ENCODE measurements around the gene CISD2.

Gene CISD2

DNA sequence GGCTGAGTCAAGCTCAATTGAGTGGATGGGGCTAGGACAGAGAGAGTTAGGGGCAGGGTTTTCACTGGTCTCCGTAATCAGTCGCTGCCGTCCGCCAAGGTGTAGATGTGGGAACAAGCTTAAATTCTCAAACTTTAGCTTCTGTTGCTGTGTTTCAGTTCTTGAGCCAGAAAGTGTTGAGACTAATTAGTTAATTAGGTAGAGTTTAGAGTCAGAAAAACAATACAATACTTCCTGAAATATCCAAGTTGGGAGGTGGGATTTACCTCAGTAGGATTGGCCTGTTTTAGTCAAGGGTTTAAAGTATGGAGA is 40.3 kb upstream of the CISD2 start:
- Histone ChIP-seq H3K27ac (ENCODE audit: low read depth, low read length) (peak overlapping the region; percentile 99), H3K27me3 (ENCODE audit: control insufficient read depth, insufficient read depth, low read length) (no peaks in the 10 kb centered on the region), H3K4me3 (ENCODE audit: low read length) (peak overlapping the region; percentile 92), H3K36me3 (ENCODE audit: control insufficient read depth, insufficient read depth, low read length) (no peaks in the 10 kb centered on the region), H3K9ac (ENCODE audit: low read length) (peak overlapping the region; percentile 69), H3K4me1 (ENCODE audit: control insufficient read depth, insufficient read depth, low read length) (peaks cover 8% of the 10 kb centered on the region)

GRCh38 chr4:102829803-102830202 is 39.0 kb upstream of the CISD2 start:
- Histone ChIP-seq H3K4me3 (ENCODE audit: low read length) (no peak overlapping the region), H3K36me3 (ENCODE audit: control insufficient read depth, insufficient read depth, low read length) (no peaks in the 10 kb centered on the region), H3K27ac (ENCODE audit: low read depth, low read length) (no peak overlapping the region), H3K9ac (ENCODE audit: low read length) (no peak overlapping the region), H3K27me3 (ENCODE audit: control insufficient read depth, insufficient read depth, low read length) (no peaks in the 10 kb centered on the region), H3K4me1 (ENCODE audit: control insufficient read depth, insufficient read depth, low read length) (no peaks in the 10 kb centered on the region)

- Histone ChIP-seq H3K4me3 (ENCODE audit: low read length) (no peak overlapping the region), H3K4me1 (ENCODE audit: control insufficient read depth, insufficient read depth, low read length) (no peaks in the 10 kb centered on the region), H3K27ac (ENCODE audit: low read depth, low read length) (no peak overlapping the region), H3K9ac (ENCODE audit: low read length) (no peak overlapping the region), H3K27me3 (ENCODE audit: control insufficient read depth, insufficient read depth, low read length) (no peaks in the 10 kb centered on the region), H3K36me3 (ENCODE audit: control insufficient read depth, insufficient read depth, low read length) (no peaks in the 10 kb centered on the region)
Measured at GRCh38 chr4:102832105-102832504, 36.7 kb upstream of the CISD2 start.

DNA sequence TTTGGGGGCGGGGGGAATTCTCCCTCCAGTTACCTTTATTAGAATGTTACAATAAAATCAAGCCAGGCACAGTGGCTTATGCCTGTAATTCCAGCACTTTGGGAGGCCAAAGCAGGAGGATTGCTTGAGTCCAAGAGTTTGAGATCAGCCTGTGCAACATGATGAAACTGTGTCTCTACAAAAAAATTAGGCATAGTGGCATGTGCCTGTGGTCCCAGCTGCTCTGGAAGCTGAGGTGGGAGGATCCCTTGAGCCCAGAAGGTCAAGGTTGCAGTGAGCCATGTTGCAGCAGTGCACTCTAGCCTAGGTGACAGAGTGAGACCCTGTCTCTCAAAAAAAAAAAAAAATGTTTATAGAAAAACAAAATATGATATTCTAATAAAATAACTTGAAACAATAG is 36.1 kb upstream of the CISD2 start:
- H3K4me1 ChIP-seq (ENCODE audit: control insufficient read depth, insufficient read depth, low read length) = no peaks in the 10 kb centered on the region

GRCh38 chr4:102836596-102836995 is 32.2 kb upstream of the CISD2 start:
- no peaks in the 10 kb centered on the region for H3K36me3 ChIP-seq (ENCODE audit: control insufficient read depth, insufficient read depth, low read length)
- no peaks in the 10 kb centered on the region for H3K4me1 ChIP-seq (ENCODE audit: control insufficient read depth, insufficient read depth, low read length)
- H3K27ac ChIP-seq (ENCODE audit: low read depth, low read length) = no peak overlapping the region

More for the DNA sequence above, 36.1 kb upstream of the CISD2 start:
- Histone ChIP-seq H3K27me3 (ENCODE audit: control insufficient read depth, insufficient read depth, low read length) (no peaks in the 10 kb centered on the region), H3K9ac (ENCODE audit: low read length) (no peak overlapping the region), H3K4me3 (ENCODE audit: low read length) (no peak overlapping the region), H3K36me3 (ENCODE audit: control insufficient read depth, insufficient read depth, low read length) (no peaks in the 10 kb centered on the region), H3K27ac (ENCODE audit: low read depth, low read length) (no peak overlapping the region)

GRCh38 chr4:102842367-102842766 is 26.4 kb upstream of the CISD2 start:
- Histone ChIP-seq H3K27me3 (ENCODE audit: control insufficient read depth, insufficient read depth, low read length) (no peaks in the 10 kb centered on the region), H3K27ac (ENCODE audit: low read depth, low read length) (no peak overlapping the region), H3K36me3 (ENCODE audit: control insufficient read depth, insufficient read depth, low read length) (no peaks in the 10 kb centered on the region), H3K4me3 (ENCODE audit: low read length) (no peak overlapping the region), H3K9ac (ENCODE audit: low read length) (no peak overlapping the region), H3K4me1 (ENCODE audit: control insufficient read depth, insufficient read depth, low read length) (no peaks in the 10 kb centered on the region)

More at GRCh38 chr4:102836596-102836995, 32.2 kb upstream of the CISD2 start:
- Histone ChIP-seq H3K4me3 (ENCODE audit: low read length) (no peak overlapping the region), H3K9ac (ENCODE audit: low read length) (no peak overlapping the region), H3K27me3 (ENCODE audit: control insufficient read depth, insufficient read depth, low read length) (no peaks in the 10 kb centered on the region)

DNA sequence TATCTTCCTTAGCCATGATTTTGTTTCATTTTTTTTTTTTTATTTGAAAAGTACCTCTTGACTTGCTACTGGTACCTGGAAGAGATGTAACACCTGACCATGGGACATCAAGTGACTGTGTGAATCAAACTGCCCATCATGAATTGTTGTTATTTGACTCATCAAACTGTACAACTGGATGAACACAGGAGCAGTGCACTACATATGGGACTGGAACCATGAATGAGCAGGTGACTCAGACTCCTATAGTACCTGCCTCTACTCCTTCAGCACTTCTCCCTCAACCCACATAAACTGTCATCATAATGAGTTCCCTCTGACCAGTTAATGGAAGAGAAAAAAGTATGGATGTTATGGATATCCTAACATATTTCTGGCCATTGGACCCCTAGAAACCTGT is 25.5 kb upstream of the CISD2 start:
- Histone ChIP-seq H3K9ac (ENCODE audit: low read length) (no peak overlapping the region), H3K36me3 (ENCODE audit: control insufficient read depth, insufficient read depth, low read length) (no peaks in the 10 kb centered on the region), H3K4me1 (ENCODE audit: control insufficient read depth, insufficient read depth, low read length) (no peaks in the 10 kb centered on the region), H3K27ac (ENCODE audit: low read depth, low read length) (no peak overlapping the region), H3K4me3 (ENCODE audit: low read length) (no peak overlapping the region), H3K27me3 (ENCODE audit: control insufficient read depth, insufficient read depth, low read length) (no peaks in the 10 kb centered on the region)

DNA sequence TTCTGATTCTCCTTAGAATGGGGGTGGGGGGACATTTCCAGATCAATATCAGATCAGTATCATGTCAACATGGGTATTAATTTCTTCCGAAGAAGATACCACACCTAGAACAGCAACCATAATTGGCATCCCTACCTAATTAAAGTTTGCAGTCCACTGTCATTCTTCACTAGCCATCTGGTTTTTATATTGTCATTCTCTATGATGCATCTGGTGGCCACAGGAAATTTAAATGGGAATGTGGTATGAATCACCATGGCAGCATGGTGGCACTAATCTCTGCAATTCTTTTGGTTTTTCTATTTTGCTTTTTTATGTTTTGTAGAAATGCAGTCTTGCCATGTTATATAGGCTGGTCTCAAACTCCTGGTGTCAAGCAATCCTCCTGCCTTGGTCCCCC is 24.9 kb upstream of the CISD2 start:
- Histone ChIP-seq H3K9ac (ENCODE audit: low read length) (no peak overlapping the region), H3K27me3 (ENCODE audit: control insufficient read depth, insufficient read depth, low read length) (no peaks in the 10 kb centered on the region), H3K27ac (ENCODE audit: low read depth, low read length) (no peak overlapping the region), H3K4me1 (ENCODE audit: control insufficient read depth, insufficient read depth, low read length) (no peaks in the 10 kb centered on the region), H3K4me3 (ENCODE audit: low read length) (no peak overlapping the region), H3K36me3 (ENCODE audit: control insufficient read depth, insufficient read depth, low read length) (no peaks in the 10 kb centered on the region)

DNA sequence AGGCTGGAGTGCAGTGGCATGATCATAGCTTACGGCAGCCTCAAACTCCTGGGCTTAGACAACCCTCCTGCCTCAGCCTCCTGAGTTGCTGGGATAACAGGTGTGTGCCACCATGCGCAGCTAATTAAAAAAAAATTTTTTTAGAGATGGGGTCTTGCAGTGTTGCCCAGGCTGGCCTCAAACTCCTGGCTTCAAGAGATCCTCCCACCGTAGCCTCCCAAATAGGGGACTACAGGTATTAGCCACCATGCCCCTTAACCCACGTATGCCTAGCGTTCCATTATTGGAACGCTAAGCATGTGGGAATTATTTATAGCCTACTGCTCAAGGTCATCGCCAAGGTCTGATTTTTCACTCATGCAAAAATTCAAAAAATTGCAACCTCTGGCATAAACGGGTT is 21.1 kb upstream of the CISD2 start:
- H3K4me3 ChIP-seq (ENCODE audit: low read length) = no peak overlapping the region
- H3K4me1 ChIP-seq (ENCODE audit: control insufficient read depth, insufficient read depth, low read length) = no peaks in the 10 kb centered on the region
- no peak overlapping the region for H3K27ac ChIP-seq (ENCODE audit: low read depth, low read length)
- H3K27me3 ChIP-seq (ENCODE audit: control insufficient read depth, insufficient read depth, low read length) = no peaks in the 10 kb centered on the region
- no peaks in the 10 kb centered on the region for H3K36me3 ChIP-seq (ENCODE audit: control insufficient read depth, insufficient read depth, low read length)
- no peak overlapping the region for H3K9ac ChIP-seq (ENCODE audit: low read length)

- no peaks in the 10 kb centered on the region for H3K27me3 ChIP-seq (ENCODE audit: control insufficient read depth, insufficient read depth, low read length)
- H3K4me1 ChIP-seq (ENCODE audit: control insufficient read depth, insufficient read depth, low read length) = no peaks in the 10 kb centered on the region
- no peak overlapping the region for H3K4me3 ChIP-seq (ENCODE audit: low read length)
- H3K27ac ChIP-seq (ENCODE audit: low read depth, low read length) = no peak overlapping the region
- H3K36me3 ChIP-seq (ENCODE audit: control insufficient read depth, insufficient read depth, low read length) = no peaks in the 10 kb centered on the region
- no peak overlapping the region for H3K9ac ChIP-seq (ENCODE audit: low read length)
Measured at GRCh38 chr4:102849579-102850104, 19.1 kb upstream of the CISD2 start.

- no peak overlapping the region for H3K9ac ChIP-seq (ENCODE audit: low read length)
- H3K4me1 ChIP-seq (ENCODE audit: control insufficient read depth, insufficient read depth, low read length) = no peaks in the 10 kb centered on the region
- H3K27ac ChIP-seq (ENCODE audit: low read depth, low read length) = no peak overlapping the region
- H3K36me3 ChIP-seq (ENCODE audit: control insufficient read depth, insufficient read depth, low read length) = no peaks in the 10 kb centered on the region
- H3K27me3 ChIP-seq (ENCODE audit: control insufficient read depth, insufficient read depth, low read length) = no peaks in the 10 kb centered on the region
- no peak overlapping the region for H3K4me3 ChIP-seq (ENCODE audit: low read length)
Measured at GRCh38 chr4:102850370-102850769, 18.4 kb upstream of the CISD2 start.

- Histone ChIP-seq H3K4me3 (ENCODE audit: low read length) (no peak overlapping the region), H3K36me3 (ENCODE audit: control insufficient read depth, insufficient read depth, low read length) (no peaks in the 10 kb centered on the region), H3K4me1 (ENCODE audit: control insufficient read depth, insufficient read depth, low read length) (no peaks in the 10 kb centered on the region), H3K27me3 (ENCODE audit: control insufficient read depth, insufficient read depth, low read length) (no peaks in the 10 kb centered on the region), H3K27ac (ENCODE audit: low read depth, low read length) (no peak overlapping the region), H3K9ac (ENCODE audit: low read length) (no peak overlapping the region)
Measured at GRCh38 chr4:102858828-102859464, 9.8 kb upstream of the CISD2 start.

GRCh38 chr4:102860611-102861324 is 8.0 kb upstream of the CISD2 start:
- H3K4me3 ChIP-seq (ENCODE audit: low read length) = no peak overlapping the region
- no peak overlapping the region for H3K27ac ChIP-seq (ENCODE audit: low read depth, low read length)
- no peak overlapping the region for H3K9ac ChIP-seq (ENCODE audit: low read length)
- H3K36me3 ChIP-seq (ENCODE audit: control insufficient read depth, insufficient read depth, low read length) = no peaks in the 10 kb centered on the region
- no peaks in the 10 kb centered on the region for H3K27me3 ChIP-seq (ENCODE audit: control insufficient read depth, insufficient read depth, low read length)
- no peaks in the 10 kb centered on the region for H3K4me1 ChIP-seq (ENCODE audit: control insufficient read depth, insufficient read depth, low read length)

Data from rectal smooth muscle tissue (tissue), 1 donor.